HFF-Myc (cell line): ENCODE measurements around the gene PRKD1.
"Not testable (repeated sequence)": the region's sequence is repeated elsewhere in the genome, so short reads cannot be mapped to it uniquely, and the experiment has no call there.

Source experiments
- DNase-seq: peaks from one replicate; pipeline ENCODE4 v3.0.0-alpha.2; 2011; ENCODE audit warnings: low read depth; ENCODE audit errors: extremely low read depth
- H3K4me3 ChIP-seq: replicated peaks from 2 replicates; pipeline ENCODE4 v1.5.1; 2011; ENCODE audit warnings: low read depth, mild to moderate bottlenecking, control low read depth, low read length
- TF ChIP-seq, protein P1 (sequence below): IDR thresholded peaks from 2 replicates; pipeline ENCODE4 v1.5.1; 2012; ENCODE audit warnings: mild to moderate bottlenecking, low read depth, low read length, control low read depth; ENCODE audit errors: missing control alignments

The PRKD1 gene

DNA sequence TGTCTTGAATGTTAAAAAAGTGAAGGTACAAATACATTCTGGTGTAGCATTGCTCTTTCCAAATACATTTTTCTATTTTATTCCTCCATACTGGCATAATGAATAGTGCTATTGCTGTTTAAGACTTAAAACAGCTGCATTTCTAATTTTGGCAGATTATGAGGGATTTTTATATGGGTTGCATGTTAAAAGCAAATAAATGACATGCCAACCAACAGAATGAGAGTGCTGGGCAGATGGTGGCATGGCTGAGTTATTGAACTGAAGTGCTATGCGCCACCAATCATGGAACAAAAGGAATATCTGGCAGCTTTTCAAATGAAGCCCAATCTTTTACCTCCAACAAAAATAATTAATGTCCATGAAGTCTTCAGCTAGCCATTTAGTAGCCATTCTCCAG lies 215.0 kb downstream of the PRKD1 start:
- TF ChIP-seq, protein P1, sequence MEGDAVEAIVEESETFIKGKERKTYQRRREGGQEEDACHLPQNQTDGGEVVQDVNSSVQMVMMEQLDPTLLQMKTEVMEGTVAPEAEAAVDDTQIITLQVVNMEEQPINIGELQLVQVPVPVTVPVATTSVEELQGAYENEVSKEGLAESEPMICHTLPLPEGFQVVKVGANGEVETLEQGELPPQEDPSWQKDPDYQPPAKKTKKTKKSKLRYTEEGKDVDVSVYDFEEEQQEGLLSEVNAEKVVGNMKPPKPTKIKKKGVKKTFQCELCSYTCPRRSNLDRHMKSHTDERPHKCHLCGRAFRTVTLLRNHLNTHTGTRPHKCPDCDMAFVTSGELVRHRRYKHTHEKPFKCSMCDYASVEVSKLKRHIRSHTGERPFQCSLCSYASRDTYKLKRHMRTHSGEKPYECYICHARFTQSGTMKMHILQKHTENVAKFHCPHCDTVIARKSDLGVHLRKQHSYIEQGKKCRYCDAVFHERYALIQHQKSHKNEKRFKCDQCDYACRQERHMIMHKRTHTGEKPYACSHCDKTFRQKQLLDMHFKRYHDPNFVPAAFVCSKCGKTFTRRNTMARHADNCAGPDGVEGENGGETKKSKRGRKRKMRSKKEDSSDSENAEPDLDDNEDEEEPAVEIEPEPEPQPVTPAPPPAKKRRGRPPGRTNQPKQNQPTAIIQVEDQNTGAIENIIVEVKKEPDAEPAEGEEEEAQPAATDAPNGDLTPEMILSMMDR: no peak
- H3K4me3 ChIP-seq: no peak overlapping the region
- no peak for DNase-seq

GRCh38 chr14:29710015-29710414 lies 217.6 kb downstream of the PRKD1 start:
- H3K4me3 ChIP-seq: no peak overlapping the region
- TF ChIP-seq, protein P1: peak; percentile 18
- no peak for DNase-seq

DNA sequence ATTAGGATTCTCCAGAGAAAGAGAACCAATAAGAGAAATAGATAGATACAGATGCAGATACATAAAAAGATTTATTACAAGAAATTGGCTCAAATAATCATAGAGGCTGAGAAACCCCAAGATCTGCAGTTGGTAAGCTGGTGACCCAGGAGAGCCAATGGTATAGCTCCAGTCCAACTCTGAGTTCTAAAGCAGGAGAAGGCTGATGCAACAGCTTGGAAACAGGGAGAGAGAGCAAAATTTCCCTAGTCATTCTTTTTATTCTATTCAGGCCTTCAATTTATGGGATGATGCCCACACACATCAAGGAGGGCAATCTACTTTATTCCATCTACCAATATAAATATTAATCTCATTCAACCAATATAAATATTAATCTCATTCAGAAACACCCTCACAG lies 218.2 kb downstream of the PRKD1 start:
- no peak for DNase-seq
- TF ChIP-seq, protein P1: no peak
- H3K4me3 ChIP-seq: no peak overlapping the region

GRCh38 chr14:29706700-29707099 lies 220.9 kb downstream of the PRKD1 start:
- H3K4me3 ChIP-seq: no peak overlapping the region
- TF ChIP-seq, protein P1: no peak
- no peak for DNase-seq

DNA sequence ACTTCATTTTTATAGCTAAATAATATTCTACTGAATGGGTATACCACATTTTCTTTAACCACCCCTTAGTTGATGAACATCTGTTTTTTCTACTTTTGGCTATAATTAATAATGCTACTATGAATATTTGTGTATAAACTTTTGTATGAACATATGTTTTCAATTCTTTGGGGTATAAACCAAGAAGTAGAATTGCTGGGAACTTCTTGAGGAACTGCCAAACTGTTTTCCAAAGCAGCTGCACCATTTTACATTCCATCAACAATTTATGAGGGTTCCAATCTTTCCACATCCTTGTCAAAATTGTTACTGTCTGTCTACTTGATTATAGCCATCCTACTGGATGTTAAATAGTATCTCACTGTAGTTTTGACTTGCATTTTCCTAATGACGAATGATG lies 221.8 kb downstream of the PRKD1 start:
- no peak overlapping the region for H3K4me3 ChIP-seq
- DNase-seq: no peak
- TF ChIP-seq, protein P1: no peak

DNA sequence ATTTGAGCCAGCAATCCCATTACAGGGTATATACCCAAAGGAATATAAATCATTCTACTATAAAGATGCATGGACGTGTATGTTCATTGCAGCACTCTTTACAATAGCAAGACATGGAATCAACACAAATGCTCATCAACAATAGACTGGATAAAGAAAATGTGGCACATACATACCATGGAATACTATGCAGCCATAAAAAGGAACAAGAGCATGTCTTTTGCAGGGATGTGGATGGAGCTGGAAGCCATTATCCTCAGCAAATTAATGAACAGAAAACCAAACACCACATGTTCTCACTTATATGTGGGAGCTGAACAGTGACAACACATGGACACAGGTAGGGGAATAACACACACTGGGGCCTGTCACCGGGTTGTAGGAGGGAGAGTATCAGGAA lies 238.1 kb downstream of the PRKD1 start:
- DNase-seq, H3K4me3 ChIP-seq: not testable (repeated sequence)

GRCh38 chr14:29687866-29688265 lies 239.8 kb downstream of the PRKD1 start:
- DNase-seq: no peak
- H3K4me3 ChIP-seq: no peak overlapping the region
- TF ChIP-seq, protein P1: no peak
